ENCODE data around the gene TPST1.

The TPST1 gene

GRCh38 chr7:66303454-66304155 is 98.5 kb downstream of the TPST1 start:
- Histone ChIP-seq H4K20me1 (ENCODE audit: insufficient read depth, low read length) (no peaks in the 10 kb centered on the region), H3K79me2 (ENCODE audit: insufficient read depth, low read length) (no peaks in the 10 kb centered on the region), H3K4me2 (ENCODE audit: insufficient read depth, low read length) (no peak overlapping the region), H3K9me3 (ENCODE audit: insufficient read depth, low read length, severe bottlenecking) (no peaks in the 10 kb centered on the region), H3K27ac (ENCODE audit: low read length) (no peak overlapping the region), H3K4me3 (ENCODE audit: low read depth in 1 of 2, low read length in 2 of 2) (no peak overlapping the region), H3K9ac (ENCODE audit: low read depth, low read length) (no peak overlapping the region), H2AFZ (ENCODE audit: low read depth, low read length) (no peak overlapping the region), H3K27me3 (ENCODE audit: insufficient read depth, low read length, poor library complexity) (peaks cover 13% of the 10 kb centered on the region), H3K36me3 (ENCODE audit: insufficient read depth, low read length) (no peaks in the 10 kb centered on the region), H3K4me1 (ENCODE audit: insufficient read depth, low read length) (no peaks in the 10 kb centered on the region)
- TF ChIP-seq, protein P1, sequence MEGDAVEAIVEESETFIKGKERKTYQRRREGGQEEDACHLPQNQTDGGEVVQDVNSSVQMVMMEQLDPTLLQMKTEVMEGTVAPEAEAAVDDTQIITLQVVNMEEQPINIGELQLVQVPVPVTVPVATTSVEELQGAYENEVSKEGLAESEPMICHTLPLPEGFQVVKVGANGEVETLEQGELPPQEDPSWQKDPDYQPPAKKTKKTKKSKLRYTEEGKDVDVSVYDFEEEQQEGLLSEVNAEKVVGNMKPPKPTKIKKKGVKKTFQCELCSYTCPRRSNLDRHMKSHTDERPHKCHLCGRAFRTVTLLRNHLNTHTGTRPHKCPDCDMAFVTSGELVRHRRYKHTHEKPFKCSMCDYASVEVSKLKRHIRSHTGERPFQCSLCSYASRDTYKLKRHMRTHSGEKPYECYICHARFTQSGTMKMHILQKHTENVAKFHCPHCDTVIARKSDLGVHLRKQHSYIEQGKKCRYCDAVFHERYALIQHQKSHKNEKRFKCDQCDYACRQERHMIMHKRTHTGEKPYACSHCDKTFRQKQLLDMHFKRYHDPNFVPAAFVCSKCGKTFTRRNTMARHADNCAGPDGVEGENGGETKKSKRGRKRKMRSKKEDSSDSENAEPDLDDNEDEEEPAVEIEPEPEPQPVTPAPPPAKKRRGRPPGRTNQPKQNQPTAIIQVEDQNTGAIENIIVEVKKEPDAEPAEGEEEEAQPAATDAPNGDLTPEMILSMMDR (IDR thresholded peaks at IDR 0.05; ENCODE audit: borderline replicate concordance, extremely low read depth, low read length, poor library complexity, severe bottlenecking): no peak
- no peak for TF ChIP-seq EZH2 (IDR thresholded peaks at IDR 0.05; ENCODE audit: borderline replicate concordance, low read depth, low read length, severe bottlenecking)
- DNase-seq (no peak), ATAC-seq (ENCODE audit: insufficient read depth, low read depth) (no peak)

- Histone ChIP-seq H3K9me3 (ENCODE audit: insufficient read depth, low read length, severe bottlenecking) (no peaks in the 10 kb centered on the region), H3K27ac (ENCODE audit: low read length) (no peak overlapping the region), H4K20me1 (ENCODE audit: insufficient read depth, low read length) (no peaks in the 10 kb centered on the region), H3K36me3 (ENCODE audit: insufficient read depth, low read length) (no peaks in the 10 kb centered on the region), H3K4me2 (ENCODE audit: insufficient read depth, low read length) (no peak overlapping the region), H3K4me1 (ENCODE audit: insufficient read depth, low read length) (no peaks in the 10 kb centered on the region), H3K27me3 (ENCODE audit: insufficient read depth, low read length, poor library complexity) (peaks cover 13% of the 10 kb centered on the region), H3K4me3 (ENCODE audit: low read depth in 1 of 2, low read length in 2 of 2) (no peak overlapping the region), H3K9ac (ENCODE audit: low read depth, low read length) (no peak overlapping the region), H2AFZ (ENCODE audit: low read depth, low read length) (no peak overlapping the region), H3K79me2 (ENCODE audit: insufficient read depth, low read length) (no peaks in the 10 kb centered on the region)
- no peak for TF ChIP-seq EZH2 (IDR thresholded peaks at IDR 0.05; ENCODE audit: borderline replicate concordance, low read depth, low read length, severe bottlenecking)
- TF ChIP-seq, protein P1 (IDR thresholded peaks at IDR 0.05; ENCODE audit: borderline replicate concordance, extremely low read depth, low read length, poor library complexity, severe bottlenecking): no peak
- ATAC-seq (ENCODE audit: insufficient read depth, low read depth) (no peak), DNase-seq (no peak)
These were observed 99.4 kb downstream of the TPST1 start for GRCh38 chr7:66304536-66304935.

- Histone ChIP-seq H2AFZ (ENCODE audit: low read depth, low read length) (no peak overlapping the region), H3K36me3 (ENCODE audit: insufficient read depth, low read length) (no peaks in the 10 kb centered on the region), H3K79me2 (ENCODE audit: insufficient read depth, low read length) (no peaks in the 10 kb centered on the region), H3K27ac (ENCODE audit: low read length) (no peak overlapping the region), H3K4me3 (ENCODE audit: low read depth in 1 of 2, low read length in 2 of 2) (no peak overlapping the region), H3K27me3 (ENCODE audit: insufficient read depth, low read length, poor library complexity) (peaks cover 19% of the 10 kb centered on the region), H3K9me3 (ENCODE audit: insufficient read depth, low read length, severe bottlenecking) (no peaks in the 10 kb centered on the region), H3K4me2 (ENCODE audit: insufficient read depth, low read length) (no peak overlapping the region), H3K9ac (ENCODE audit: low read depth, low read length) (no peak overlapping the region), H4K20me1 (ENCODE audit: insufficient read depth, low read length) (no peaks in the 10 kb centered on the region), H3K4me1 (ENCODE audit: insufficient read depth, low read length) (no peaks in the 10 kb centered on the region)
- ATAC-seq (ENCODE audit: insufficient read depth, low read depth) (no peak), DNase-seq (no peak)
- TF ChIP-seq, protein P1 (IDR thresholded peaks at IDR 0.05; ENCODE audit: borderline replicate concordance, extremely low read depth, low read length, poor library complexity, severe bottlenecking): no peak
- no peak for TF ChIP-seq EZH2 (IDR thresholded peaks at IDR 0.05; ENCODE audit: borderline replicate concordance, low read depth, low read length, severe bottlenecking)
These were observed 101.1 kb downstream of the TPST1 start for GRCh38 chr7:66306243-66306642.
